Measurements from ENCODE around the gene NBEAL2. TPM values are rescaled to one million over a fixed set of nuclear protein-coding genes. Genes with fewer than 3 reads are reported as not detected.

The NBEAL2 gene
- total and polyA plus RNA-seq, 10 of the 15 experiments (the other 5 are each of a cell fraction or from before 2014, with no cell fraction given), result 0.07 to 127 (median 29.4) TPM

- no peak for TF ChIP-seq NR2C1 (IDR thresholded peaks at IDR 0.05)
- peak; percentile 63 for TF ChIP-seq ATF7 (IDR thresholded peaks at IDR 0.05; ENCODE audit: low read depth)
- TF ChIP-seq PAX8 (IDR thresholded peaks at IDR 0.05), result no peak
- peak in 1 of 2 experiments; percentile 17; a peak in 1 of 4 replicates for TF ChIP-seq EP300 (IDR thresholded peaks at IDR 0.05; ENCODE audit: borderline replicate concordance in 1 of 2, control insufficient read depth in 1 of 2, low read depth in 2 of 2, low read length in 2 of 2)
- peak; percentile 70; the same call in 1 of the 2 replicates for TF ChIP-seq MTA2 (IDR thresholded peaks at IDR 0.05; ENCODE audit: low read depth)
- TF ChIP-seq SP1 (IDR thresholded peaks at IDR 0.05; ENCODE audit: low read depth, low read length), result no peak
- TF ChIP-seq NR2C2 (IDR thresholded peaks at IDR 0.05; ENCODE audit: borderline replicate concordance, control insufficient read depth, insufficient read length, low read depth), result no peak
- no peak for TF ChIP-seq NFYA (IDR thresholded peaks at IDR 0.05; ENCODE audit: borderline replicate concordance, low read depth, low read length)
- TF ChIP-seq, protein P1, sequence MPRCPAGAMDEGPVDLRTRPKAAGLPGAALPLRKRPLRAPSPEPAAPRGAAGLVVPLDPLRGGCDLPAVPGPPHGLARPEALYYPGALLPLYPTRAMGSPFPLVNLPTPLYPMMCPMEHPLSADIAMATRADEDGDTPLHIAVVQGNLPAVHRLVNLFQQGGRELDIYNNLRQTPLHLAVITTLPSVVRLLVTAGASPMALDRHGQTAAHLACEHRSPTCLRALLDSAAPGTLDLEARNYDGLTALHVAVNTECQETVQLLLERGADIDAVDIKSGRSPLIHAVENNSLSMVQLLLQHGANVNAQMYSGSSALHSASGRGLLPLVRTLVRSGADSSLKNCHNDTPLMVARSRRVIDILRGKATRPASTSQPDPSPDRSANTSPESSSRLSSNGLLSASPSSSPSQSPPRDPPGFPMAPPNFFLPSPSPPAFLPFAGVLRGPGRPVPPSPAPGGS (IDR thresholded peaks at IDR 0.05; ENCODE audit: borderline replicate concordance, insufficient read depth, low read depth, low read length, poor library complexity, severe bottlenecking), result peak; percentile 63
- TF ChIP-seq RBBP5 (conservative IDR thresholded peaks at IDR 0.05), result no peak
- TF ChIP-seq, protein P2, sequence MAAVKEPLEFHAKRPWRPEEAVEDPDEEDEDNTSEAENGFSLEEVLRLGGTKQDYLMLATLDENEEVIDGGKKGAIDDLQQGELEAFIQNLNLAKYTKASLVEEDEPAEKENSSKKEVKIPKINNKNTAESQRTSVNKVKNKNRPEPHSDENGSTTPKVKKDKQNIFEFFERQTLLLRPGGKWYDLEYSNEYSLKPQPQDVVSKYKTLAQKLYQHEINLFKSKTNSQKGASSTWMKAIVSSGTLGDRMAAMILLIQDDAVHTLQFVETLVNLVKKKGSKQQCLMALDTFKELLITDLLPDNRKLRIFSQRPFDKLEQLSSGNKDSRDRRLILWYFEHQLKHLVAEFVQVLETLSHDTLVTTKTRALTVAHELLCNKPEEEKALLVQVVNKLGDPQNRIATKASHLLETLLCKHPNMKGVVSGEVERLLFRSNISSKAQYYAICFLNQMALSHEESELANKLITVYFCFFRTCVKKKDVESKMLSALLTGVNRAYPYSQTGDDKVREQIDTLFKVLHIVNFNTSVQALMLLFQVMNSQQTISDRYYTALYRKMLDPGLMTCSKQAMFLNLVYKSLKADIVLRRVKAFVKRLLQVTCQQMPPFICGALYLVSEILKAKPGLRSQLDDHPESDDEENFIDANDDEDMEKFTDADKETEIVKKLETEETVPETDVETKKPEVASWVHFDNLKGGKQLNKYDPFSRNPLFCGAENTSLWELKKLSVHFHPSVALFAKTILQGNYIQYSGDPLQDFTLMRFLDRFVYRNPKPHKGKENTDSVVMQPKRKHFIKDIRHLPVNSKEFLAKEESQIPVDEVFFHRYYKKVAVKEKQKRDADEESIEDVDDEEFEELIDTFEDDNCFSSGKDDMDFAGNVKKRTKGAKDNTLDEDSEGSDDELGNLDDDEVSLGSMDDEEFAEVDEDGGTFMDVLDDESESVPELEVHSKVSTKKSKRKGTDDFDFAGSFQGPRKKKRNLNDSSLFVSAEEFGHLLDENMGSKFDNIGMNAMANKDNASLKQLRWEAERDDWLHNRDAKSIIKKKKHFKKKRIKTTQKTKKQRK (IDR thresholded peaks at IDR 0.05; ENCODE audit: low read depth, low read length), result no peak
- TF ChIP-seq TCF7 (IDR thresholded peaks at IDR 0.05; ENCODE audit: borderline replicate concordance), result peak; percentile 94
- 0 out of 2 replicates have a peak, but pooled peaks have one; percentile 31 for TF ChIP-seq IRF4 (IDR thresholded peaks at IDR 0.05; ENCODE audit: low read depth, low read length)
- TF ChIP-seq, protein P3, sequence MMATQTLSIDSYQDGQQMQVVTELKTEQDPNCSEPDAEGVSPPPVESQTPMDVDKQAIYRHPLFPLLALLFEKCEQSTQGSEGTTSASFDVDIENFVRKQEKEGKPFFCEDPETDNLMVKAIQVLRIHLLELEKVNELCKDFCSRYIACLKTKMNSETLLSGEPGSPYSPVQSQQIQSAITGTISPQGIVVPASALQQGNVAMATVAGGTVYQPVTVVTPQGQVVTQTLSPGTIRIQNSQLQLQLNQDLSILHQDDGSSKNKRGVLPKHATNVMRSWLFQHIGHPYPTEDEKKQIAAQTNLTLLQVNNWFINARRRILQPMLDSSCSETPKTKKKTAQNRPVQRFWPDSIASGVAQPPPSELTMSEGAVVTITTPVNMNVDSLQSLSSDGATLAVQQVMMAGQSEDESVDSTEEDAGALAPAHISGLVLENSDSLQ (IDR thresholded peaks at IDR 0.05), result peak; percentile 61; the same call in 1 of the 2 replicates
- TF ChIP-seq ZZZ3 (IDR thresholded peaks at IDR 0.05; ENCODE audit: control insufficient read depth, insufficient read length, low read depth), result no peak
- no peak for TF ChIP-seq NRF1 (conservative IDR thresholded peaks at IDR 0.05; ENCODE audit: low read depth, low read length)
- TF ChIP-seq ZBTB11 (CRISPR knock-in tag; IDR thresholded peaks at IDR 0.05), result no peak
- TF ChIP-seq SMC3 (IDR thresholded peaks at IDR 0.05; ENCODE audit: borderline replicate concordance, low read length), result no peak
- no peak for TF ChIP-seq SMAD5 (IDR thresholded peaks at IDR 0.05; ENCODE audit: low read depth)
- TF ChIP-seq SMARCA5 (IDR thresholded peaks at IDR 0.05), result no peak
- TF ChIP-seq JUNB (IDR thresholded peaks at IDR 0.05), result peak; percentile 77
- TF ChIP-seq RELA (IDR thresholded peaks at IDR 0.05; ENCODE audit: borderline replicate concordance, partially characterized antibody), result no peak
These were observed 77.8 kb downstream of the NBEAL2 start (continued) for GRCh38 chr3:47057212-47057671.

Measured in GM12878 (cell line).